NCI-H1105 treated with DMSO at 0.1 percent for 48 hours (cell line): ENCODE measurements around the gene PDAP1.
"Not testable (repeated sequence)": the region's sequence is repeated elsewhere in the genome, so short reads cannot be mapped to it uniquely, and the experiment has no call there.

Experiments used
- DNase-seq: peaks from one replicate; lab custom pipeline; 2025; lab: John Stamatoyannopoulos, UW

Gene PDAP1

DNA sequence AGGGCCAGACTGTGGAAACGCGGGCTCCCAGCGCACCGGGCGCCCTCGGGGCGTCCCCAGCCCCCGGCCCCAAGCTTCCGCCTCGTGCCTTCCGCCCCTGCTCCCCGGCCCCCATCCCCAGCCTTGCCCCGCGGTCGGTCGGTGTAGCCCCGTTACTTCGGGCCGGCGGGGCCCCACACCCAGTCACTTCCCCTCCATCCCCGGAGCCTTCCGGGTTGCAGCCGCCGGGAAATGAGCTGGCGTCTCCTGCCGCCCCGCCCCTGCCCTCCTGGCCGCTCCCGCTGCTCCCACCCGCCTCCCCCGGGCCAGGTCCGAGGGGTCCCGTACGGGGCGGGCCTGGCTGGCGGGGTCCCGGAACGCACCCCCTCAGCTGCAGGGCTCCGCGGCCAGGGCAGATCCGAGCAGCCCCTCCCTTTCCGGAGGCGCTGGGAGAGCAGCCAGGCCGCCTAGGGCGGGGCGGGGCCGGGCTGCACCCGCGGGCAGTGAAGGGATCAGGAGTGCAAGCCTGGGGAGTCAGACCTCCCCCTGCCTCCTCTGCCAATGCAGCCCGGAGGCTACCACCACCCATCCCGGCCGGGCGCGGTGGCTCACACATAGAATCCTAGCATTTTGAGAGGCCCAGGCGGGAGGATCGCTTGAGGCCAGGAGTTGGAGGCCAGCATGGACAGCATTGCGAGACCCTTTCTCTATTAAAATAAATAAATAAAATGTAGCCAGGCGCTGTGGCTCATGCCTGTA is 33.2 kb downstream of the PDAP1 start:
- DNase-seq: peak; percentile 43

DNA sequence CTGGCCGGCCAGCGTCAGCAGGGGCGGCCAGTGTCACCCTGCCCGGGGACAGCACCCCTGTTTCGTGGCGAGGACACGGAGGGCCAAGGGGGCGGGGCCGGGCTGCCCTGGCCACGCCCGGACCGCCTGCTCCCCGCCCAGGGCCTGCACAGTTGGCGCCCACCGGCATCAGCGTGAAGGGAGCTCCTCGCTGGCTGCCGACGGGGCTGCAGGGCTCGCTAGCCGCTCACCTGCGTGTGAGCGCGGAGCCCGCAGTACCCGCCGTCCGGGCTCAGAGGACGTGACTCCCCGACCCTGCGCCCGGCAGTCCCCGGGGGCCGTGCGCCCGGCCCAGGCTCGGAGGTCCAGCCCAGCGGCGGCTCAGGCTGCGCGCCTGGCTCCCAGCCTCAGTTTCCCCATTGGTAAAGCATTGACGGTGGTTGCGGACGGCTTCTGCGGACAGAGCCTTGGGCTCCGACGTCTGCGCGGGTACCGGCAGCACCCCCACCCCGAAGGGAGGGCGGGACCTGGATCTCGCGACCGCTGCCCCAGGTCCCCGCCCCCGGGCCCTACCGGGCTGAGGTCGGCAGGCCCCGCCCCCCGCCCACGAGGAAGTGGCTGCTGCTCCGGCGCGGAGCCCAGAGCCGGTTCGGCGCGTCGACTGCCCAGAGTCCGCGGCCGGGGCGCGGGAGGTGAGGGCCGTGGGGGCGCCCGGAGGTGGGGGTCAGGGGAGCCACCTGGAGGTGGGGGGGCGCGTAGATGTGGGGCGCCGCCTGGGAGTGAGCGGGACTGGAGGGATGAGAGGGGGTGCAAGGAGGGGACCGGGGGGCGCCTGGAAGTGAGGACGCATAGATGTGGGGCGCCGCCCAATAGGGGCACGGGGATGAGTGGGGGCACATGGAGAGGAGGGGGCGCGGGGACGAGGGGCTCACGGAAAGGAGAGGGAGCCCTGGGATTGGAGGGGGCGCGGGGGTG is 34.0 kb downstream of the PDAP1 start, which contains the start of gene ARPC1B:
ARPC1B (plus strand) TSS at position 620 of the 954 bp plus-strand sequence. CDS start 10,985 bp downstream, outside the sequence.
- DNase-seq: peak; percentile 40

DNA sequence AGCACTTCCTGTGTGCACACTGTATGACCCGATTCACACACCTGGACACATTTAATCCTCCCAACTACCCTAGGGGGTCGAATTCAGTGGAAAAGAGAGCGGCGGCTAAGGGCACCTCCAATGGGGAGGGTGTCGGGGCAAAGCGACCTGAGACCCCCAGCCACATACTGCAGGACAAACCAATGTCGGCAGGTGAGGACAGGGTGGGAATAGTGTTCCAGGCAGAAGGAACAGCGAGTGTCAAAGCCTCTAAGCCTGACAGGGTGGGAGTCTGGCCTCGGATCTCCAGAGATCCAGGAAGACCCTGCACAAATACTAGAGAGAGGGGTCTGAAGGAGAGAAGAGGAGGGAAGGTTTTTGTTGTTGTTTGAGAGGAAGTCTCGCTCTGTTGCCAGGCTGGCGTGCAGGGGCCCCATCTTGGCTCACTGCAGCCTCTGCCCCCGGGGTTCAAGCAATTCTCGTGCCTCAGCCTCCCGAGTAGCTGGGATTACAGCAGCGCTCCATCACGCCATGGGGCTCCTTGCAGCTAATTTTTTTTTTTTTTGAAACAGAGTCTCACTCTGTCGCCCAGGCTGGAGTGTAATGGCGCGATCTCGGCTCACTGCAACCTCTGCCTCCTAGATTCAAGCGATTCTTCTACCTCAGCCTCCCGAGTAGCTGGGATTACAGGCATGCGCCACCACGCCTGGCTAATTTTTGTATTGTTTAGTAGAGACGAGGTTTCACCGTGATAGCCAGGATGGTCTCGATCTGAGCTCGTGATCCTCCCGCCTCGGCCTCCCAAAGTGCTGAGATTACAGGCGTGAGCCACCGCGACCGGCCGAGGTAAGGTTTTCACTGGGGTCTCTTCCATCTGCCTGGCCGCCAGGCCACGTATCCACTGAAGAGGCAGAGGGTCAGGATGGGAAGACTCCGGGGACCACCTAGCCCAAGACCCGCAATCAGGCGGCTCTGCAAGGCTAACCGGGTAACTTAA is 35.0 kb downstream of the PDAP1 start:
- DNase-seq: no peak

DNA sequence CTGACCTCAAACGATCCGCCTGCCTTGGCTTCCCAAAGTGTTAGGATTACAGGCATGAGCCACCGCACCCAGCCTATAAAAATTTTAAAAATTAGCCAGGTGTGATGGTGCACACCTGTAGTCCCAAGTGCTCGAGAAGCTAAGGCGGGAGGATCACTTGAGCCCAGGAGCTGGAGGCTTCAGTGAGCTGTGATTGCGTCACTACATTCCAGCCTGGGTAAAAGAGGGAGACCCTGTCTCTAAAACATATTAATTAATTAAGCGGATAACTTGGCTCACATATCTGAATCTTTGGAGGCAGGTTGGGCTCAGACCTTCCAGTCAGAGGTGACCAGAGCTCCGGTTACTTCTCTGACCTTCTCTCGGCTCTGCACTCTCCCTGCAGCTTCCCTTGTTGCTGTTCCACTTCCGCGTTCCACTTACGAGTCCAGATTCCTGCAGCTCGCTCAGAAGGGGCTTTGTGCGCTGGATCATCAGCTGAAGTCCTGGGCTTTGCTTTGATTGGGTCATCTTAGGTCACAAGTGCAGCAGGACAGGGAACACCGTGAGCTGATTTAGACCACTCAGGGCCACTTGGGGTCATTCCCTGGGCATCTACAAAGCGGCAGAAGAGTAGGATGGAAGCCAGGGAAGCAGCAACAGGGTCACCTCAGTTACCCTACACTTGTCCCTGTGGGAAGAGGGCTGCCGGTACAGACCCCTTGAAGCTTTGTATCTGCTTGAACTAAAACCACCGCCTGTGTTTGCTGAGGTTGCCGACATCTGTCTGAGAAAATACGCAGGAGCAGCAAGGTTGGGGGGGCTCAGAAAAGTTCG is 35.9 kb downstream of the PDAP1 start:
- no peak for DNase-seq

DNA sequence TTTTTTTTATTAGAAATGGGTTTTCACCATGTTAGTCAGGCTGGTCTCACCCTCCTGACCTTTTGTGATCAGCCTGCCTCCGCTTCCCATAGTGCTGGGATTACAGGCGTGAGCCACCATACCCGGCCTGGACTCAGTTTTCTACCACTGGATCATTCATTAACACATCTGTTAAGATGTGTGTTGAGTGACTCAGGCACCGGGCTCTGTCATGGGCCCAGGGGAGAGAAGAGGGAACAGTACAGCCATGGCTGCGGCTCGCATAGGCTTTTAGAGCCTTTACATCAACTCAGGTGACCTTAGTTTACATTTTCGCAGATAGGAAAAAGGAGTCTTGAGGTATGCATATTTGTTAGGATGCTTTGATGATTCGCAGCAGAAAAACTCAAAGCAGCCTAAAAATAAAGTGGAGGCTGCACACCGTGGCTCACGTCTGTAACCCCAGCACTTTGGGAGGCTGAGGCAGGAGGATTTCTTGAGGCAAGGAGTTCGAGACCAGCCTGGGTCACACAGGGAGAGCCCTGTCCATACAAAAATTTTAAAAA is 36.9 kb downstream of the PDAP1 start:
- DNase-seq: no peak

DNA sequence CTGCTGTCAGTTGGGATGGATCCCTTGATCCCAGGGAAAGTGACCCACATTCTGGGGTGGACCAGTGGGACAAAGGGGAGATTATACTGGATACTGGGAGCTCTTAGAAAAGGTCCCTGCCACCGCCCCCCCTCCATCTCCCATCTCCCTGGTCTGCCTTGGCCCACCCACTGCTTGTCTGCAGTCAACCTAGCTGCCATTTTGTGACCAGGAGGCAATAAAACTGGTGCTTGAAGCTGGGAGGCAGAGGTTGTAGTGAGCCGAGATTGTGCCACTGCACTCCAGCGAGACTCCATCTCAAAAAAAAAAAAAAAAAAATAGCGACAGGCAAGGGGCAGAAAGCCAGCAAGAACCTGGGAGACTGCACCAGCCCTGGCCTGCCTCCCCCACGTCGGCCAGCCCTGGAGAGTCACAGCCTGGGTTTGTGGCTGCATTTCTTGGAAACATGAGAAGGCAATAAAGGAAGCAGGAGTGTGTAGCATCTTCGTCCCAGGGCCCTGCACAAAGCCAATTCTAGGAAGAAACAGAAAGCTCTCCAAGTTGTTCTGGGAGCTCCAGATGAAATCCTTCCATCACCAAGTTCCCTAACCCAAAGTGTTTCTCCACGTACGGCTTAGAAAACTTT is 38.5 kb downstream of the PDAP1 start:
- DNase-seq: no peak

DNA sequence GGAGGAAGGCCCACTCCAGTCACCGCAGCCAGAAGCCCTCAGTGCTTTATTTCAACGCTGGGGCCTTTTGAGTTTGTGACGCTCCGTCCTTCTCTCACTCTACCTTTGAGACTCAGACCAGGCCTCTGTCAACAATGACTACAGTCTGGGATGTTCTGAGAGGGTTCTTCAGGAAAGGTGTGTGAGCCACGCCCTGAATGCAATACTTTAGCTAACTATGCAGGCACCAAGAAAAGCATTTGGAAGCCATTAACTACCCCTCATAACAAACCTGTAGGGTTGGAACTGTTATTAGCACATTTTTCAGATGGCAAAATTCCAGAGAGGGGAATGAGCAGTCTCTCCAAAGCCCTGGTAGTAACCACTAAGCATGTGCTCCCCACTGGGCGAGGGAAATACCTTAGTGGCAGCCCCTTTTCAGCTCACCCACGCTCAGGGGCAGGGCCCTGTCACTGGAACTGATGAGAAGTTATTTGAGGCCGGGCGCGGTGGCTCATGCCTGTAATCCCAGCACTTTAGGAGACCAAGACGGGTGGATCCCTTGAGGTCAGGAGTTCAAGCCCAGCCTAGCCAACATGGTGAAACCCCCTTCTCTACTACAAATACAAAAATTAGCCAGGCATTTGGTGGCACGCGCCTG is 39.5 kb downstream of the PDAP1 start:
- DNase-seq: no peak

DNA sequence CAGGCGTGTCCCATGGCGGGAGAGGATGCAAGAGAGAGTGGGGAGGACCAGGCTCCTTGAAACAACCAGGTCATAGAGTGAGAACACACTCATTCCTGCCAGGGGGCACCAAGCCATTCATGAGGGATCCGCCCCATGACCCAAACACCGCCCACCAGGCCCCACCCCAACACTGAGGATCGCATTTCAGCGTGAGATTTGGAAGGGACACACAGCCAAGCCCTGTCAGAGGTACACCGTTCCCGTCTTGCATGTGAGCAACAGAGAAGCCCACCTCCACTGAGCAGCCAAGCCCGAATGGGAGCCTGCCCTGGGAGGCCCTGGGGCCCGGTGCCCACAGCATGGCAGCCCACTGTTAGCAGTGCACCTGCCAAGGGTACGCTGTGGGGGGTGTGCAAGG is 41.8 kb downstream of the PDAP1 start:
- no peak for DNase-seq

DNA sequence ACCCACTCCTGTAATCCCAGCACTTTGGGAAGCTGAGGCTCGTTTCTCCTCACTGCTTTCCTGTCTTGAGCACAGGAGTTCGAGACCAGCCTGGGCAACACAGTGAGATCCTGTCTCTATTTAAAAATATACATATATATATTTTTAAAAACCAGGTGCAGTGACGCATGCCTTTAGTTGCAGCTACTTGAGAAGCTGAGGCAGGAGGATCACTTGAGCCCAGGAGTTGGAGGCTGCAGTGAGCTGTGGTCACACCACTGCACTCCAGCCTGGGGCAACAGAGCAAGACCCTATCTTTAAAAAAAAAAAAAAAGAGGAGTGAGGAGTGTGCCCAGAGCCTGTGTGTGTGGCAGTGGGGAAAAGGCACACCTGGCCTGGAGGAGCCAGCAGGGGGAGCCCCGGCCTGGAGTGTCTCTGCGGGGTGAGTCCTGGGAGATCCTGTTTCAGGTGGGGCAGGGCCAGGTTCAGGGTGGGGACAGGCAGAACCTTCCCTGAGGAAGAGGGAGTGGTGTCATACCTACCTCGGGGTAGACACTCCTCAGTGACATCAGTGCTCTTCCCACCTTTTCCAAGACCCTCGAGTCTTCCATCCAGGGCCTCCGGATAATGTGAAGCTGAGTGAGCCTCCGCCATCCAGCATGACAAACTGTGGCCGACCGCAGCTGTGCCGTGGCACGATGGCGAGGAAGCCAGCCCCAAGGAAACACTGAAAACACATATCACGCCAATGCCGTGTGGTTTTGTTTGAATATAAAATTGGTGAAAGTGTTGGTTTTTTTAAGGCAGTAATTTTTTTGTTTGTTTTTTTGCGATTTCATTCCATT is 42.9 kb downstream of the PDAP1 start:
- no peak for DNase-seq

DNA sequence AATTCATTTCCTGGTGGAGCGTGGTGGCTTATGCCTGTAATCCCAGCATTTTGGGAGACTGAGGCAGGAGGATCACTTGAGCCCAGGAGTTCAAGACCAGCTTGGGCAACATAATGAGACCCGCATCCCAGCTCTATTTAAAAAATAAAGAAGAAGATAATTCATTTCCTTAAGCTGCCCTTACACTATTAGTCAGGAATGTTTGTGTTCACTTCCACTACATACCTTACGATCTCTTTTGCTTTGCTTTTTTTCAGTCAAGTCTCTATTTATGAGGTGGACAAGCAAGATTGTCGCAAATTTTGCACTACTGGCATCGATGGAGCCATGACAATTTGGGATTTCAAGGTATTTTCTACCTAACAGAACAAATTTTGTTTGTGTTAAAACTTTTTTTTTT is 45.1 kb downstream of the PDAP1 start:
- DNase-seq: no peak

DNA sequence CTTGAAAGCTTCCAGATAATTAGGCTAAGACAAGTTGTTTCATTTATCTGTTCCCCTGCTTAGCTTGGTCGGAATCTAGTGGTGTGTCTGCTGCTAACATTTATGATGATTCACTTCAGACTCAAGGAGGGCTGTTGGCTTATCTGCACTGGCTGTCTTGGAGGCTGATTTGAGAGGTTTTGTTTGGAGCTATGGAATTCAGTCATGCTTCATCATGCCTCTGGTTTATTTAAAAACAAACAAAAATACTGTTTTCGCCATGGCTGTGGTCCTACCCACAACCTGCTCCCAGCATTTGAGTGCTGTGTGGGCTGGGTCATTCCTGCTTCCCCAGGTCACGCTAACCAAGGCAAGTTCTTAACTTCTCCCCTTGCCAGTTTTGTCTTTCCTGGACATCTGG is 45.6 kb downstream of the PDAP1 start:
- DNase-seq: no peak

DNA sequence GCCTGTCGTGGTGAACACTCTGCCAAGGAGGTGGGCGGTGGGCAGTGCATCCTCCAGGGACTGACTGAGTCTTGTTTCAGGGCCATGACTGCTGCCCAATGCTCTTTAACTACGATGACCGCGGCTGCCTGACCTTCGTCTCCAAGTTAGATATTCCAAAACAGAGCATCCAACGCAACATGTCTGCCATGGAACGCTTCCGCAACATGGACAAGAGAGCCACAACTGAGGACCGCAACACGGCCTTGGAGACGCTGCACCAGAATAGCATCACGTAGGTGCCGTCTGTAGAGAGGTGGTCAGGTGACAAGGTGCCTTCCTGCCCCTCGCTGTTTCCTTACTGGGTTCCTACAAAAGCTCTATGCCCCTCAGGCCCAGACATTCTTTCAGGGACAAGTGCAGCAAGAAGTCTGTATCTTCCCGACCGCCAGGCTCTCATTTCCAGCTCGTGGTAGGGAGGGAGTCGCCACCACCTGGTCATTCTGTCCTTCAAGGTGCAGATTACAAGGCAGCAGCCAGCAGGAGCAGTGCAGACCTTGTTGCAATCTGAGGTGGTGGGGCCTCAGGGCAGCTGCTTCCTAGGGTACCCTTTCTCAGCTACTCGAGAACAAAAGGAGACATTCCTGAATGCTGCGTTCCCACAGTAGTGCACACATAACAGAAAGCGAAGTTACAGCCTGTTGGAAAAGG is 48.8 kb downstream of the PDAP1 start:
- DNase-seq: no peak

DNA sequence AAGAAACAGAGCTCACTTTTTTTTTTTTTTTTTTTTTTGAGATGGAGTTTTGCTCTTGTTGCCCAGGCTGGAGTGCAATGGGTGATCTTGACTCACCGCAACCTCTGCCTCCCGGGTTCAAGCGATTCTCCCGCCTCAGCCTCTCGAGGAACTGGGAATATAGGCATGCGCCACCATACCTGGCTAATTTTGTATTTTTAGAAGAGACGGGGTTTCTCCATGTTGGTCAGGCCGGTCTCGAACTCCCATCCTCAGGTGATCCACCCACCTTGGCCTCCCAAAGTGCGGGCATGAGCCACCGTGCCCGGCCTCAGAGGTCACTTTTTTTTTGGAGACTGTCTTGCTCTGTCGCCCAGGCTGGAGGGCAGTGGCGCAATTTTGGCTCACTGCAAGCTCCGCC is 49.9 kb downstream of the PDAP1 start:
- not testable (repeated sequence) for DNase-seq

DNA sequence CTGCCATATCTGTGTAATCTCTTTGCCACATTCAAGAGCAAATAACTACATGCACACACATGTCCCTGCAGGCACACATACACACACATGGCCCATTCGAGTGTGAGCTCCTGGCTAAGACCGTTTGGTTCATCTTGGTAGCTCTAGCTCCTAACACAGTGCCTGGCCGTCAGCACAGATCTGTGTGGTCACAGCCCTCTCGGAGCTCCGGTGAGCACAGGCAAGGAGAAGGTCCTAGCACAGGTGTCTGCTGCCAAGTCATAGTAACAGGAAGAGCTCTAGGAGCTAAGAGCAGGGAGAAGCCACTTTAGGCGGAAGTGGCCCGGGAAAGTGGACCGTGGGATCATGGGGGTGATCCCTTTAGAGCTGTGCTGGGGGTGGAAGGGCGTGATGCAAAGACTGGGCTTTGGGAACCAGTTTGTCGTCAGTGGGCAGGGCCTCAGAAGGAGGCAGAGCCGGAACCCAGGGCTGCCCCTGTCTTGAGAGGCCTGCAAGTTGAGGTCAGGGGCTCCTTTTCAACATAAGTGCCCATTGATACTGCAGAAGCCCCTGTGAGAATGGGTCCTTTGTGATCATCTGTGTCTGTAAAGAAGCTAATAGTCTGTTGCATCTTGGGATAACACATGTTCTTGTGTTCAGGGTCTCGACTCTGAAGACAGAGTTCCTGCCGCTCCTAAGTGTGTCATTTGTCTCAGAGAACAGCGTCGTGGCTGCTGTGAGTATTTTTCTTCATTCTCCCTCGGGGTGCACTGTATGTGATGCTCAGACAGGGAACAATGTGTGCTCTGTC is 50.5 kb downstream of the PDAP1 start:
- DNase-seq: no peak

DNA sequence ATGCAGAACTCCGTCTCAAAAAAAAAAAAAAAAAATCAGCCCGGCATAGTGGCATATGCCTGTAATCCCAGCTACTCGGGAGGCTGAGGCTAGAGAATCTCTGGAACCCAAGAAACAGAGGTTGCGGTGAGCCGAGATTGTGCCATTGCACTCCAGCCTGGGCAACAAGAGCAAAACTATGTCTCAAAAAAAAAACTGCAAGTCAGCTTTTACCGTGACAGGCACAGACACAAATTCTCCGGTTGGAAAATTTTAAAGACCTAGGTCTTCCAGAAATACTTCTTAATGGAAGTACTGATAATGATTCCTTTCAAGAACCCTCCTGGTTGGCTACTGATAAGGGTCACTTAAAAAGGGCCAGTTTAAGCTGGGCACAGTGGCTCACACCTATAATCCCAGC is 53.3 kb downstream of the PDAP1 start:
- no peak for DNase-seq

DNA sequence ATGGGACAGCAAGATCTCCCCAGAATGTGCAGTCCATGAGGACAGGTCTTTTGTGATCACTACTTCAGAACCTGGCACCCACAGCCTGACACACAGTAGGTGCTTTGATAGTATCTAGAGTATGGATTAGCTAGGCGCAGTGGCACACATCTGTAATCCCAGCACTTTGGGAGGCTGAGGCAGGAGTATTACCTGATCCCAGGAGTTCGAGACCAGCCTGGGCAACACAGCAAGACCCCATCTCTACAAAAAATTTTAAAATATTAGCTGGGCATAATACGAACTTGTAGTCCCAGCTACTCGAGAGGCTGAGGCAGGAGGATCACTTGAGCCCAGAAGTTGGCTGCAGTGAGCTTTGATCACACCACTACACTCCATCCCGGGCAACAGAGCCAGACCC is 56.1 kb downstream of the PDAP1 start:
- DNase-seq: no peak

DNA sequence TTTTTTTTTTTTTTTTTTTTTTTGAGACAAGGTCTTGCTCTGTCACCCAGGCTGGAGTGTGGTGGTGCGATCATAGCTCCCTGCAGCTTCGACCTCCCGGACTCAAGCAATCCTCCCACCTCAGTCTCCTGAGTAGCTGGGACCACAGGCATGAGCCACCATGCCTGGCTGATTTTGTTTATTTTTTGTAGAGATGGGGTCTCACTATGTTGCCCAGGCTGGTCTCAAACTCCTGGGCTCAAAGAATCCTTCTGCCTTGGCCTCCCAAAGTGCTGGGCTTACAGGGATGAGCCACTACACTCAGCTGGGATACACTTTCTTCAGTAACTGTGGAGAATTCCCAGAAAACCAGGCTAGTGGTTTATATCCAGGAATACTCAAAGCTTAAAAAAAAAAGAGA is 57.8 kb downstream of the PDAP1 start:
- DNase-seq: not testable (repeated sequence)
